ENCODE results near the gene LRRC15.

LRRC15 gene

DNA sequence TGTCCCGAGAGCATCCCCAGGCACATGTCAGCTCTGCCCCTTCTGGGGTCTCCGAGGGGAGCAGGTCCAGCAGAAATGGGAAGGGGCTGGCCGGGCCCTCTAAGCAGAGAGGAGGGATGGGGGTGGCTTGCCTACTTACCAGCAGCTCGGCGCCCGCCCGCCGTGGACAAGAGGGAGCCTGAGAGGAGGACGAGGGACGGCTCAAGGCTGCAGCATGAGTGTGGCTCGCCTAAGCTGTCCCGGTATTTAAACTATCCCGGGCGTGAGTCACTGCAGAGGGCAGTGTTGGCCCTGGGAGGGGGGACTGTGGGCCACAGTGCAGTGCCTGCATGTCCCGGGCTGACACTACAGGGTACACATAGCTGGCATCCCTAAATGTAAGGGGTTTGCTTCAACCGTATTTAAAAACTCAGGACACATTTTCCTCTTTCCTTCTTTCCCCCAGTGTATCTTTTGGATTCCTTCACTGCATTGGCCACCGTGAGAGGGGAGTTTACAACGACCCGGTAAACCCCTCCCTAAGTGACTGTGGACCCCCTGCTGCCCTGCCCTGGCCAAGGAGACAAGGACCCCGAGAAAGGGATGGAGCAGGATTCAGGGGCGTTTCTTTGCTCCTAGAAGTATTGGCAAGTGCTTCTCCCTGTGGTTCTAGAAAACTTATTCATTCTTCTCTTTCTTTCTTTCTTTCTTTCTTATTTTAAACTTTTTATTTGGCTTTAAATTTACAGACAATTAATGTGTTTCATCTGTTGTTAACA is at the start of gene LRRC15:
Gene LRRC15 (minus strand): TSS at position 222 of the 758 bp plus-strand sequence. CDS start 8,700 bp downstream, outside the sequence.
- no peak for FAIRE-seq

DNA sequence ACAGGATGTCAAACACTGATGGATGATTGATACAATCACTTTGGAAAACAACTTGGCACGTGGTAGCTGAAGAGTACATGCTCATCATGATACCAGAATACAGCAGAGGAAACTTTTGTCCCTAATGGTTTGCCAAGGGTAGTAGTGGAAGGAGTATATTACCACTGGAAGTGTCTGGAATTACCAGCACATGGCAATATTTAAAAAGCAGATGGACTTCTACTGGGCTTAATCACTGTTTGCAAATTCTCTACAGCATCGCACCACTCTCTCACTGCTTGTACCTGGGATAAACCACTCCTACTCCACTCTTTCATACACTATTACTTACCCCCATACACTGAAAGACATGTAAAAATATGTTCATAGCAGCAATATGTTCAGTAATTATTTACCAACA is 49.1 kb upstream of the LRRC15 start:
- FAIRE-seq = no peak

DNA sequence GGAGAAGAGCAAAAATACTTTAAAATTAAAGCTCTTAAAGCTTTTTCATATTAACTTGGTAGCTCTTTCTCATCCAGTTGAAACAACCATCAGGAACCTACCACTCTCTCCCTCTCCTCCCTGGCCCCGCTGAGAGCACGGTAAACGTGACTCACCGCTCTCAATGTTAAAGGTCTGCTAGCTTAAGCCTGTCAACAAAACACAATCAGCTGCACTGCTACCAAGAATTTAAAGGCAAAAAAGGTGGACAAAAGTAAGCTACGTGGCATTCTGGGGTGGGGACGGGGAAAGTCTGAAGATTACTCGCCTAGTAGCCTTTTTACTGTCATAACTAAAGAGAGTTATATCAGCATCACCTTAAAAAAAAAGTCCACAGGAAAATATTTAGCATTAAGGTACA is 37.9 kb upstream of the LRRC15 start:
- no peak for FAIRE-seq

DNA sequence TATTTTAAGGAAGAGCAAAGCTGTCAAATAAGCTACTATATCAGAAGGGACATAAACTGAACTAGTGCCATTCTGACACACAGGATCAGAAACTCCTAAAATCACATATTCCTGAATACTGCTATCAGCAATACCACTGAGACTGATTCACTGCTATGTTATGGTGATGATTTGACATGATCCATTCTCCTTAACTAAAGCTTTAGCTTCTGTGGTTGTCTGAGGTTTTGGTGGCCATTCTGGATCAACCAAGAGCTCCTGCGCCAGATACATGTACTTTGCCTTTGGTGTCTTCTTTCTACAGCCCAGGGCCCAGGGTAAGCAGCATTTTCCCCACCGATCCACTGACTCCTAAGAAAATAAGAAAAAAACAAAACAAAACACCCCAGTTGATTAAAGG is 36.2 kb upstream of the LRRC15 start:
- FAIRE-seq = no peak

DNA sequence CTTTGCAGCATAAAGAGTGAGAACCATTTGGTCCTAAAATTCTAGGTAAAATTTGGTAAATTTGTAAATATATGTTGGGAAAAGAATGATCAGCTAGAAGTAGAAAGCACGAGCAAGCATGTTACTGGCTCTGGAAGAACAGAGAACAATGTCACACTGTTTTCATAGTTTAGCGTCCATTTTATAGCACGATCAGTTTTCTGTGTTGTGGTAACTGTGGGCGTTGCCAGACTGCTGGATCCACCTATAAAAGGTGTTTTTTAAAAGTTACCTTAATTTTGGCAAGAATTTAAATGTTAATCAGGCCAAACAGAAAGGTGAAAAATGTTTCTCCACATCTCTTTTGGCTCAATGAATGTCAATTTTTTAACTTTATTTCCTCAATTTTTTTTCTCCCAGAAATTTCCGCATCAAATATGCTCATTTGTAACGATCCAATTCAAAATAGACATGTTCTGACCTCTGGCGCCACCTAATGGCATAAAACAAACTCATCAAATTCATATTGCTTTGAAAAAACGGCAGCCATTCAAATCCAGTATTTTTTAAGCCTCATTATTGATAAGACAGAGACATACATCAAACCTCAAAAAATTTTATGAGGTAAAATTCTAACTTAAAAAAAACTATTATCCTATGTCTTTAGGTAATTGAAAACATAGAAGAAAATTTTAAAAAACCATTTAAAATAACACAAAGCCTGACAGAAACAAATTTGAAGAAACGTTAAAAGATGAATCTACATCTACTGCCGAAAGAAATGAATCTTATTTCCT is 35.0 kb upstream of the LRRC15 start:
- peak; percentile 93 for FAIRE-seq

DNA sequence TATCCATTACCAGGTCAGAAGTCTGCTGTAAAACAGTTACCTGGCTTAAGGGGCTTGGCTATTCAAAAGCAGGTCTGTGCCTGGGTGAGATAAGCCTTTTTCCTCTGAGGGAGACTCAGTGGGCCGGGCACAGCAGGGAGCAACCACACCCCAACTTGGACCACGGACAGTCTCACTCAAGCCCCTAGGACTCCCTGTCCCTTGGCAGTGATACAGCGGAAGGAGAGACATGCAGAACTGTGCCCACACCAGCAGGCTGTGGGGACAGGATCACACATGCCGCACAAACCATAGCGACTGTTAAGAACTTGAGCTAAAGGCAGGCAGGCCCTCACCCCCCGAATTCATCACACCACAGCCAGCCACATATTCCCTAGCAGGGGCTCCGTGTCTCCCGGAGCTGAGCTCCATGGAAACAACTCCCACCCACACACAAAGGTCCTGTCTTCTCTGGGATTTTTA is 32.4 kb upstream of the LRRC15 start:
- FAIRE-seq = no peak

DNA sequence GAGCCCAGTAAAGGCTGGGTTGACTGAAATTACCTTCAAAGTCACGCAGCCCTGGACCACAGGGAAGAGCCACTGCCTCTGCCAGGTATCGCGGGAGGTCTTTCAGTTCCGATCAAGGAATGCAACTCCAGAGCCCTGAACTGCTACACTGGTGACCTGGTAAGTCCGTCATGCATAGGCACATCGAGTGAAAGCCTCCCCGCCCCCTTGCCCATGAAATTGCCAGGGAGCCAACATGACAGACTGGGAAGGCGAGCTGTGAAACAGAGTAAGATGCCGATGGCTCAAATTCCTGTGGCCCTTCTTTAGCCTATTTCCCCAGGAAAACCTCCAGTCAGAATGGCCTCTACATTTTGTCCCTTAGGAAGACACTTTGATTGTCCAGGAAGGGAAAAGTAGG is 31.8 kb upstream of the LRRC15 start:
- no peak for FAIRE-seq

DNA sequence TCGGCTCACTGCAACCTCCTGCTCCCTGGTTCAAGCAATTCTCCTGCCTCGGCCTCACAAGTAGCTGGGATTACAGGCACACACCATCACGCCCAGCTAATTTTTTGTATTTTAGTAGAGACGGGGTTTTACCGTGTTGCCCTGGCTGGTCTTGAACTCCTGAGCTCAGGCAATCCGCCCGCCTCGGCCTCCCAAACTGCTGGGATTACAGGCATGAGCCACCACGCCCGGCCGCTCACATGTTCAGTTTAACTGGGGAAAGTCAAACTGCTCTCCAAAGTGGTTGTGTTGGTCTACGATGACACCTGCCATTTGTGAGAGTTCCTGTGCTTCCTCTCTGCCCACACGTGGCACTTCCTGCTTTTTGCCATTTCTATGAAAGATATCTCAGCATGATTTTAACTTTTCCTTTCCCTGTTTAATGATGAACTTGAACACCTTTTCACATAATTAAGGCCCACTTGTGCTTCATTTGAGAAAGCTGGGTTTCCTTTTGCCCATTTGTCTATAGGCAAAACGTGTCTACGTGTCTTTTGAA is 30.4 kb upstream of the LRRC15 start:
- no peak for FAIRE-seq

GRCh38 chr3:194399166-194399565 is 29.6 kb upstream of the LRRC15 start, which contains the start of gene GP5:
Gene GP5, minus strand, starts transcription at chr3:194399266. Its CDS starts 984 bp downstream, at chr3:194398282.
- no peak for FAIRE-seq

- no peak for FAIRE-seq
Observed at GRCh38 chr3:194397757-194398312, 28.3 kb upstream of the LRRC15 start.

DNA sequence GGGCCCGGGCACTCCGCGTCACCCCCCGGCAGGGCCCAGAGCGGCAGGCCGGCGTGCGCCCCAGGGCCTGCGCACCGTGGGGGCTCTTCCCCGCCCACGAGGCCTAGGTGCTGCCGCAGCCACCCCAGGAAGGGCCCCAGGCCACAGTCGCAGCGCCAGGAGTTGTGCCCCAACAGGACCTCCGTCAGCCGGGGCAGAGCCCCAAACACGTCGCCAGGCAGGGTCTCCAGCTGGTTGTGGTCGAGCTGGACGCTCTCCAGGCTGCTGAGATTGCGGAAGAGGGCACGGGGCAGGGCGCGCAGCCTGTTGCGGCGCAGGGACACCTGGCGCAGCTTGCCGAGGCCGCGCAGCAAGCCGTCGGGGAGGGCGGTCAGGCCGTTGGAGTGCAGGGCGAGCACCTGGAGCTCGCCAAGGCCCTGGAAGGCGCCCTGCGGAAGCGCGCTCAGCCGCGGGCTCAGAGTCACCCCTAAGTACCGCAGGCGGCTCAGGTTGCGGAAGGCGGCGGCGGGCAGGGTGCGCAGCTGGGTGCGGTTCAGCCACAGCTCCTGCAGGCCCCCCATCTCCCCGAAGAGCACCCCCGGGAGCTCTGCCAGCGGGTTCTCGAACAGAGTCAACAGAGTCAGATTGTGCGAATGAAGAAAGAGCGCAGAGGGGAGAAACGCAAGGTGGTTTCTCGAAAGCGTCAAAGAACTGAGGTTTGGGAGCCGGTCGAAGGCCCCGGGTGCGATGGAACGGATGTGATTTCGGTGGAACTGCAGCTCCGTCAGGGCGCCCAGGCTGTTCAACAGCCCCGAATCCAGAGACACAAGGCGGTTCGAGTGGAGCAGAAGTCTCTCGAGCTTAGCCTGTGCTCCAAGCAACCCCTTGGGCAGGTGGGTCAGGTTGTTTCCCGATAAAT is 27.6 kb upstream of the LRRC15 start:
- FAIRE-seq = no peak

- FAIRE-seq = no peak
Observed at GRCh38 chr3:194396539-194396858, 27.0 kb upstream of the LRRC15 start.

DNA sequence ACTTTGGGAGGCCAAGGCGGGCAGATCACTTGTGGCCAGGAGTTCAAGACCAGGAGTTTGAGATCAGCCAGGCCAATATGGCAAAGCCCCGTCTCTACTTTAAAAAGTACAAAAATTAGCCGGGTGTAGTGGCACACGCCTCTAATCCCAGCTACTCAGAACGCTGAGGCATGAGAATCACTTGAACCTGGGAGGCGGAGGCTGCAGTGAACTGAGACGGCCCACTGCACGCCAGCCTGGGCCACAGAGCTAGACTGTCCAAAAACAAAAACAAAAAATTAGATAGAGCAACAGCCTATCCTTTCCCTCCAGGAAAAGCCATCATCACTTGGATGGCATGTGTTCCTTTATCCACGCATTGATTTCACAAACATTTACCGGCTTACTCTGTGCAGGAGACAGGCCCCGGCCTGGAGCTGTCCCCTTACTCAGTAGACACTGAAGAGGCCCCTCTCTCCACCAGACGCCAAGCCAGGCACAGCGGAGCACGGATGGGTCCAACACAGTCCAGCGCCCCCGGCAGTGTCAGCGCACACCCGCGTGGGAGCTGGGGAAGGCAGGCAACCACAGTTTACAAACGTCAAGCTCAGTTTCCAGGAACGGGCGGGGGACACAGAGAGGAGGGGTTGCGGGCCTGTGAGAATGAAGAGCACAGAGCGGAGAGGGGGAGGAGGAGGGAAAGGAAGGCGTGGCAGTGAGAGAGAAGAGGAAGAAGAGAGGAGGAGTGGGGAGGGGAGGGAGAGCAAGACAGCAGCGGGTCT is 26.4 kb upstream of the LRRC15 start:
- FAIRE-seq = no peak

- FAIRE-seq = no peak
Observed at GRCh38 chr3:194395212-194395611, 25.7 kb upstream of the LRRC15 start.

GRCh38 chr3:194392576-194392975 is 23.0 kb upstream of the LRRC15 start:
- no peak for FAIRE-seq

DNA sequence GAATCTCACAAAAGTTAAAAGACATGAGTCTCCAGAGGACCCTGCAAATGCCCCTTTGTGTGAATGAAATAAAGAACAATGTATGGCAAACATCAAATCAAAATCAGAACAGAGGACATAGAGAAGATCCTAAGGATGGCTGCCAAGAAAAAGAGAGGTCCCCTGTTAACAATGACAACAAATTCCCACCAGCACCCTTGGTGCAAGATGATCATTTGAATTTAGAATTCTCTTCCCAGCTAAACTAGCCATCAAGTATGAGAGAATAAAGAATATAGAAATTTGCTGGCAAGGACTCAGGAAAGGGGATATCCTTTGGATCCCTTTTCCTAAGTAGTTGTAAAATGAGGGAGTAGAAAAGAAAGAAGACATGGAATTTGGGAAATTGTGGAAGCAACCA is 21.3 kb upstream of the LRRC15 start:
- FAIRE-seq = no peak

DNA sequence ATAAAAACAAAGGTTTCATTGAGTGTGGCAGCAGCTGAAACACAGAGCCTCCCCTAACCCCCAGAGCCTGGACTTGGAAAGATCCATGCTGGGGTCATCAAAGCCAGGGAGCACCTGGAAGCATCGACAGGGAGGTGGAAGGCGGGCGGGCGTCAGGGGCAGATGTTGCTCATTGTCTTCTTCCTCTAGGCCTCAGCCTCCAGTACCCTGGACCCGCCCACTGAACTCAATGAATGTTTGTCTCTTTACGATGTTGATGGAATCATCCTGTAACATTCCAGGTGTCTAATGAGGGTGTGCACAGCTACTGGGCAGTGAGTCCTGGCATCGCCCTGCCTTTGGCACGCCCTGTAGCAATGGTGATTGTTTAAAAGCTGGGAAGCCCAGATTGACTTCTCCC is 19.7 kb upstream of the LRRC15 start:
- no peak for FAIRE-seq

DNA sequence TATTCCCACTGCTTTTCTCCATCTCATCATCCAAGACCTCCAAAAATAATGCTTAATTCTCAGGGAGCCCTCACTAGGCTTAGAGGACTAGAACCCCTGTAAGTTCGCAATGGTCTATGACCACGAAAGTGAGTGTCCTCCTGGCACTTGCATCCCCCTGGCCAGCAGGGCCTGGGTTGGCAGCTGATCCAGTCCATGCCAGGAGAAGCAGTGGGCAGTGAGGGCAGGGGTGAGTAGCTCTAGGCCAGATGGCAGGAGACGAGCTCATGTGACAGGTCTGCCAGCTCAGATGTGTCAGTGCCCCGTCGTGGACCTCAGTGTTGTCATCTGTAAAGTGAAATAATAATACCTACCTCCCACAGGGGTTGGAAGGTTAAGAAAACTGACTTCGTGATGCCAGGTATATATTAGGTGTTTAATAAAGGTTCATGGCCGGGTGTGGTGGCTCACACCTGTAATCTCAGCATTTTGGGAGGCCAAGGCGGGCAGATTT is 18.4 kb upstream of the LRRC15 start:
- no peak for FAIRE-seq

DNA sequence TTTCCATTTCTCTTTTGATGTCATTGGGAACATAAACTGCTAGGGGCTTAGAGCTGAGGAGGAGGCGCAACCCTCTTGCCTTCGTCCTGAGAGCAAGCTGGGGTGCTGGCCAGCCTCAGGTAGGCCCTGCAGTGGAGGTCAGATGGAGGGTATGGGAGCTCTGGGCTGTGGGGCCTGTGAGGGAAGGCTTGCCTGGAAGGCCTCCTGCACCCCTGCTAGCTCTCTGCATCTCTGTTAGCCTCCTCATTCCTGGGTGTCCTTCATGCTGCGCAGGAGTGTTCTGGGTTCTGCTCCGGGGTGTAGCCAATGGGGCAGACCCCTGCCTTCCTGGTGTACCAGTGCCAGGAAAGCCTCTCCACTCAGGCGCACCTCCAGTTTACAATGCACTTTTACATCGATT is 17.7 kb upstream of the LRRC15 start:
- no peak for FAIRE-seq

DNA sequence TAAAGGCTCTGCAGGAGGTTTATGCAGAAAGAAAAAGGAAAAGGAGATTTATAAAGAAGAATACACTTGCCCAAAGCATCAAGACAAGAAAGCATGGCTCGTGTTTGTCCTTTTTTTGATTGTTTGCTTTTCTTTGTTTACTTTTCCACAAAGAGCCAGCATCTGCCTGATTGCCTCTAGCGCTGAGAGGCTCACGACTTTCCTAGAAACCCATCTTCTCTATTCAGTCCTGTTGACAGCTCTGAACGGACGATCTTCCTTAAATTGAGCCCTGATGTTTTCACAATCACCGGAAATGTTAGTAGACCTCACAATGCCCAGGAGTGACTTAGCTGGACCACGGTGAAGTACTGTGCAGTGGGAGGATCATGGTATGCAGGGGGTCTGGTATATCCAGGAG is 17.1 kb upstream of the LRRC15 start:
- no peak for FAIRE-seq

GRCh38 chr3:194386066-194386465 is 16.5 kb upstream of the LRRC15 start:
- no peak for FAIRE-seq

- no peak for FAIRE-seq
Observed at GRCh38 chr3:194384569-194385001, 15.0 kb upstream of the LRRC15 start.

Measured in G401.6 (cell line).